GF-D8 (cell line): ENCODE measurements around the gene NKAIN2.

ENCODE experiments used
- DNase-seq: peaks from one replicate; lab custom pipeline; 2025; lab: John Stamatoyannopoulos, UW

The NKAIN2 gene

GRCh38 chr6:124033501-124033900 lies 229.8 kb downstream of the NKAIN2 start:
- no peak for DNase-seq

GRCh38 chr6:124036384-124036783 lies 232.7 kb downstream of the NKAIN2 start:
- no peak for DNase-seq

GRCh38 chr6:124040655-124041054 lies 237.0 kb downstream of the NKAIN2 start:
- DNase-seq: no peak

GRCh38 chr6:124052120-124052519 lies 248.5 kb downstream of the NKAIN2 start:
- DNase-seq: no peak

GRCh38 chr6:124053315-124053714 lies 249.7 kb downstream of the NKAIN2 start:
- no peak for DNase-seq

GRCh38 chr6:124054034-124054433 lies 250.4 kb downstream of the NKAIN2 start:
- DNase-seq: no peak

- DNase-seq: no peak
Observed at GRCh38 chr6:124055395-124055794, 251.7 kb downstream of the NKAIN2 start.

- no peak for DNase-seq
Observed at GRCh38 chr6:124055963-124056362, 252.3 kb downstream of the NKAIN2 start.

- DNase-seq: no peak
Observed at GRCh38 chr6:124056407-124057334, 253.0 kb downstream of the NKAIN2 start.

GRCh38 chr6:124057461-124057860 lies 253.8 kb downstream of the NKAIN2 start:
- DNase-seq: no peak

GRCh38 chr6:124064317-124065113 lies 260.9 kb downstream of the NKAIN2 start:
- no peak for DNase-seq

- DNase-seq: no peak
Observed at GRCh38 chr6:124066269-124066668, 262.6 kb downstream of the NKAIN2 start.

- no peak for DNase-seq
Observed at GRCh38 chr6:124066946-124067552, 263.4 kb downstream of the NKAIN2 start.

GRCh38 chr6:124069230-124069950 lies 265.7 kb downstream of the NKAIN2 start:
- no peak for DNase-seq

- DNase-seq: no peak
Observed at GRCh38 chr6:124073021-124073420, 269.4 kb downstream of the NKAIN2 start.

- no peak for DNase-seq
Observed at GRCh38 chr6:124073820-124074587, 270.3 kb downstream of the NKAIN2 start.

GRCh38 chr6:124074606-124075005 lies 270.9 kb downstream of the NKAIN2 start:
- no peak for DNase-seq

- DNase-seq: no peak
Observed at GRCh38 chr6:124076336-124077048, 272.8 kb downstream of the NKAIN2 start.

GRCh38 chr6:124078169-124078568 lies 274.5 kb downstream of the NKAIN2 start:
- no peak for DNase-seq

- DNase-seq: no peak
Observed at GRCh38 chr6:124080483-124080882, 276.8 kb downstream of the NKAIN2 start.
